Measurements from ENCODE around the gene FGFR2.

Gene FGFR2

GRCh38 chr10:121437596-121437995 is 160.6 kb downstream of the FGFR2 start:
- no peak overlapping the region for H3K27ac ChIP-seq (ENCODE audit: low read length)
- no peaks in the 10 kb centered on the region for H4K20me1 ChIP-seq (ENCODE audit: insufficient read depth, low read length)
- H3K9me3 ChIP-seq (ENCODE audit: insufficient read depth, low read length), result no peaks in the 10 kb centered on the region
- H2AFZ ChIP-seq (ENCODE audit: low read depth, low read length), result 0 out of 2 replicates have a peak overlapping the region, but pooled peaks have one; percentile 20
- H3K4me3 ChIP-seq (ENCODE audit: low read length), result no peak overlapping the region
- no peak for TF ChIP-seq EZH2phosphoT487 (IDR thresholded peaks at IDR 0.05; ENCODE audit: low read depth)
- TF ChIP-seq CTCF (IDR thresholded peaks at IDR 0.05; ENCODE audit: low read depth, low read length), result no peak
- H3K4me2 ChIP-seq (ENCODE audit: low read length), result no peak overlapping the region
- peaks cover 30% of the 10 kb centered on the region for H3K4me1 ChIP-seq (ENCODE audit: low read length)
- H3K36me3 ChIP-seq (replicated peaks; ENCODE audit: low read depth, low read length), result no peaks in the 10 kb centered on the region
- no peaks in the 10 kb centered on the region for H3K27me3 ChIP-seq (ENCODE audit: low read depth, low read length)
- no peaks in the 10 kb centered on the region for H3K79me2 ChIP-seq (ENCODE audit: low read length)
- H3K9ac ChIP-seq (ENCODE audit: low read length), result no peak overlapping the region

- no peak overlapping the region for H3K9ac ChIP-seq (ENCODE audit: low read length)
- H3K79me2 ChIP-seq (ENCODE audit: low read length), result no peaks in the 10 kb centered on the region
- H3K4me2 ChIP-seq (ENCODE audit: low read length), result no peak overlapping the region
- peak overlapping the region; percentile 54; the same call in 1 of the 2 replicates for H2AFZ ChIP-seq (ENCODE audit: low read depth, low read length)
- H4K20me1 ChIP-seq (ENCODE audit: insufficient read depth, low read length), result no peaks in the 10 kb centered on the region
- TF ChIP-seq EZH2phosphoT487 (IDR thresholded peaks at IDR 0.05; ENCODE audit: low read depth) (no peak), CTCF (IDR thresholded peaks at IDR 0.05; ENCODE audit: low read depth, low read length) (no peak)
- no peak overlapping the region for H3K27ac ChIP-seq (ENCODE audit: low read length)
- H3K27me3 ChIP-seq (ENCODE audit: low read depth, low read length), result no peaks in the 10 kb centered on the region
- H3K9me3 ChIP-seq (ENCODE audit: insufficient read depth, low read length), result no peaks in the 10 kb centered on the region
- H3K4me1 ChIP-seq (ENCODE audit: low read length), result peaks cover 27% of the 10 kb centered on the region
- no peak overlapping the region for H3K4me3 ChIP-seq (ENCODE audit: low read length)
- no peaks in the 10 kb centered on the region for H3K36me3 ChIP-seq (replicated peaks; ENCODE audit: low read depth, low read length)
These were observed 161.5 kb downstream of the FGFR2 start for GRCh38 chr10:121436630-121437341.

- Histone ChIP-seq H4K20me1 (ENCODE audit: insufficient read depth, low read length) (no peaks in the 10 kb centered on the region), H2AFZ (ENCODE audit: low read depth, low read length) (no peak overlapping the region), H3K9ac (ENCODE audit: low read length) (no peak overlapping the region), H3K4me1 (ENCODE audit: low read length) (peaks cover 27% of the 10 kb centered on the region), H3K4me3 (ENCODE audit: low read length) (no peak overlapping the region), H3K79me2 (ENCODE audit: low read length) (no peaks in the 10 kb centered on the region), H3K9me3 (ENCODE audit: insufficient read depth, low read length) (no peaks in the 10 kb centered on the region), H3K27ac (ENCODE audit: low read length) (no peak overlapping the region), H3K36me3 (replicated peaks; ENCODE audit: low read depth, low read length) (no peaks in the 10 kb centered on the region), H3K27me3 (ENCODE audit: low read depth, low read length) (no peaks in the 10 kb centered on the region), H3K4me2 (ENCODE audit: low read length) (no peak overlapping the region)
- TF ChIP-seq EZH2phosphoT487 (IDR thresholded peaks at IDR 0.05; ENCODE audit: low read depth) (no peak), CTCF (IDR thresholded peaks at IDR 0.05; ENCODE audit: low read depth, low read length) (no peak)
These were observed 162.0 kb downstream of the FGFR2 start for GRCh38 chr10:121436281-121436629.

- no peaks in the 10 kb centered on the region for H3K27me3 ChIP-seq (ENCODE audit: low read depth, low read length)
- no peak overlapping the region for H3K9ac ChIP-seq (ENCODE audit: low read length)
- no peaks in the 10 kb centered on the region for H3K9me3 ChIP-seq (ENCODE audit: insufficient read depth, low read length)
- H4K20me1 ChIP-seq (ENCODE audit: insufficient read depth, low read length), result no peaks in the 10 kb centered on the region
- H3K79me2 ChIP-seq (ENCODE audit: low read length), result no peaks in the 10 kb centered on the region
- TF ChIP-seq CTCF (IDR thresholded peaks at IDR 0.05; ENCODE audit: low read depth, low read length), result no peak
- TF ChIP-seq EZH2phosphoT487 (IDR thresholded peaks at IDR 0.05; ENCODE audit: low read depth), result no peak
- no peak overlapping the region for H2AFZ ChIP-seq (ENCODE audit: low read depth, low read length)
- H3K27ac ChIP-seq (ENCODE audit: low read length), result no peak overlapping the region
- H3K4me3 ChIP-seq (ENCODE audit: low read length), result no peak overlapping the region
- H3K4me1 ChIP-seq (ENCODE audit: low read length), result peaks cover 27% of the 10 kb centered on the region
- H3K36me3 ChIP-seq (replicated peaks; ENCODE audit: low read depth, low read length), result no peaks in the 10 kb centered on the region
- H3K4me2 ChIP-seq (ENCODE audit: low read length), result no peak overlapping the region
These were observed 163.0 kb downstream of the FGFR2 start for GRCh38 chr10:121435099-121435875.

All from OCI-LY3 (cell line).